HG02759 (cell line): ENCODE data around the gene INPP5D.
A peak's percentile ranks its signal among the peaks of the same experiment; 100 is the strongest.
"Not testable (repeated sequence)": the region's sequence is repeated elsewhere in the genome, so short reads cannot be mapped to it uniquely, and the experiment has no call there.

Experiments used
- ATAC-seq: cut with Tn5 transposase; IDR thresholded peaks from one replicate; pipeline ENCODE4 v1.9.1; 2021; ENCODE audit warnings: mild to moderate bottlenecking, moderate library complexity; ENCODE audit not compliant: unreplicated experiment

Gene INPP5D

GRCh38 chr2:233165895-233166661, 105.9 kb downstream of the INPP5D start:
- ATAC-seq: no peak

GRCh38 chr2:233168445-233168844, 108.3 kb downstream of the INPP5D start:
- ATAC-seq: no peak

GRCh38 chr2:233168919-233169318, 108.8 kb downstream of the INPP5D start:
- ATAC-seq: no peak

GRCh38 chr2:233171344-233171743, 111.2 kb downstream of the INPP5D start:
- no peak for ATAC-seq

GRCh38 chr2:233173115-233173514, 113.0 kb downstream of the INPP5D start:
- ATAC-seq: no peak

GRCh38 chr2:233174137-233174536, 114.0 kb downstream of the INPP5D start:
- ATAC-seq: no peak

- ATAC-seq: no peak
Measured at GRCh38 chr2:233178994-233179847, 119.1 kb downstream of the INPP5D start.

GRCh38 chr2:233179848-233180366, 119.8 kb downstream of the INPP5D start:
- ATAC-seq: no peak

- no peak for ATAC-seq
Measured at GRCh38 chr2:233183869-233184418, 123.8 kb downstream of the INPP5D start.

GRCh38 chr2:233184669-233185068, 124.5 kb downstream of the INPP5D start:
- no peak for ATAC-seq

- no peak for ATAC-seq
Measured at GRCh38 chr2:233185330-233185729, 125.2 kb downstream of the INPP5D start.

- ATAC-seq: no peak
Measured at GRCh38 chr2:233185963-233186362, 125.8 kb downstream of the INPP5D start.

- ATAC-seq: no peak
Measured at GRCh38 chr2:233186851-233187250, 126.7 kb downstream of the INPP5D start.

GRCh38 chr2:233189025-233189424, 128.9 kb downstream of the INPP5D start:
- ATAC-seq: no peak

- not testable (repeated sequence) for ATAC-seq
Measured at GRCh38 chr2:233191016-233191415, 130.9 kb downstream of the INPP5D start.

- no peak for ATAC-seq
Measured at GRCh38 chr2:233193738-233194137, 133.6 kb downstream of the INPP5D start.

- no peak for ATAC-seq
Measured at GRCh38 chr2:233195027-233195426, 134.9 kb downstream of the INPP5D start.

GRCh38 chr2:233197022-233197421, 136.9 kb downstream of the INPP5D start:
- no peak for ATAC-seq

GRCh38 chr2:233198026-233198425, 137.9 kb downstream of the INPP5D start:
- no peak for ATAC-seq

- ATAC-seq: peak; percentile 57
Measured at GRCh38 chr2:233199870-233200269, 139.7 kb downstream of the INPP5D start.

GRCh38 chr2:233200790-233201189, 140.6 kb downstream of the INPP5D start:
- ATAC-seq: not testable (repeated sequence)
